ENCODE results near the gene NRXN3.

GRCh38 chr14:78178971-78179370 lies 8.8 kb downstream of the NRXN3 start:
- TF ChIP-seq EZH2 (IDR thresholded peaks at IDR 0.05) = no peak
- no peak for TF ChIP-seq POLR2A (IDR thresholded peaks at IDR 0.05; ENCODE audit: borderline replicate concordance, extremely low read depth, insufficient read depth, insufficient read length)
- no peak for TF ChIP-seq CTCF (IDR thresholded peaks at IDR 0.05 in 2 of 3, conservative IDR thresholded peaks at IDR 0.05 in 1 of 3; ENCODE audit: borderline replicate concordance in 1 of 3, insufficient read depth in 1 of 3, low read depth in 2 of 3, low read length in 2 of 3)
- TF ChIP-seq ZNF274 (IDR thresholded peaks at IDR 0.05; ENCODE audit: low read depth, low read length) = no peak
- no peak for TF ChIP-seq CEBPB (IDR thresholded peaks at IDR 0.05; ENCODE audit: low read depth)
- no peak for TF ChIP-seq EZH2phosphoT487 (IDR thresholded peaks at IDR 0.05; ENCODE audit: borderline replicate concordance)
- TF ChIP-seq SP1 (IDR thresholded peaks at IDR 0.05; ENCODE audit: low read depth) = no peak

All from HCT116 (cell line).